Muscle layer of colon (tissue), 2 donors: ENCODE data around the gene SLC22A23.

ENCODE experiments used
- H3K27ac ChIP-seq: one replicate; pipeline ENCODE4 v1.7.0; 2013; ENCODE audit warnings: low read depth, mild to moderate bottlenecking, low read length, moderate library complexity
- H3K27me3 ChIP-seq, 2 donors: one replicate each; pipeline ENCODE4 v1.7.0; 2013; ENCODE audit warnings: low read length in 2 of 2, mild to moderate bottlenecking in 2 of 2; ENCODE audit not compliant: insufficient read depth in 2 of 2, control insufficient read depth in 1 of 2
- H3K36me3 ChIP-seq: one replicate; pipeline ENCODE4 v1.7.0; 2013; ENCODE audit warnings: mild to moderate bottlenecking, low read length; ENCODE audit not compliant: insufficient read depth
- H3K4me1 ChIP-seq: one replicate; pipeline ENCODE4 v1.7.0; 2013; ENCODE audit warnings: mild to moderate bottlenecking, low read length; ENCODE audit not compliant: insufficient read depth
- H3K4me3 ChIP-seq, 2 donors: one replicate each; pipeline ENCODE4 v1.7.0; 2013; ENCODE audit warnings: low read length in 2 of 2, low read depth in 1 of 2, mild to moderate bottlenecking in 1 of 2, moderate library complexity in 1 of 2
- H3K9ac ChIP-seq: one replicate; pipeline ENCODE4 v1.7.0; 2013; ENCODE audit warnings: low read length
- H3K9me3 ChIP-seq: one replicate; pipeline ENCODE4 v1.7.0; 2013; ENCODE audit warnings: mild to moderate bottlenecking, low read length
- donor health status: abdominal sarcoma.
- donor health status: Adenocarcinoma of cecum.

SLC22A23 gene

GRCh38 chr6:3456898-3457709 lies at the start of gene SLC22A23:
SLC22A23 (minus strand) TSS chr6:3457050; CDS start chr6:3456559, 491 bp downstream.
- H3K27me3 ChIP-seq = no peaks in the 10 kb centered on the region
- H3K4me3 ChIP-seq = peak within 1 kb of the TSS; percentile 79 to 91
- H3K9me3 ChIP-seq = no peaks in the 10 kb centered on the region
- H3K36me3 ChIP-seq = no peaks in the 10 kb centered on the region
- H3K27ac ChIP-seq = peak within 1 kb of the TSS; percentile 66
- peak within 1 kb of the TSS; percentile 33 for H3K9ac ChIP-seq
- H3K4me1 ChIP-seq = peaks cover 27% of the 10 kb centered on the region

GRCh38 chr6:3506200-3506599 lies 49.4 kb upstream of the SLC22A23 start:
- Histone ChIP-seq H3K27ac (no peak overlapping the region), H3K27me3 (no peaks in the 10 kb centered on the region), H3K9ac (no peak overlapping the region), H3K36me3 (no peaks in the 10 kb centered on the region), H3K9me3 (no peaks in the 10 kb centered on the region), H3K4me3 (no peak overlapping the region), H3K4me1 (no peaks in the 10 kb centered on the region)

GRCh38 chr6:3504938-3505805 lies 48.3 kb upstream of the SLC22A23 start:
- Histone ChIP-seq H3K9me3 (no peaks in the 10 kb centered on the region), H3K36me3 (no peaks in the 10 kb centered on the region), H3K4me1 (no peaks in the 10 kb centered on the region), H3K4me3 (no peak overlapping the region), H3K27ac (no peak overlapping the region), H3K27me3 (no peaks in the 10 kb centered on the region), H3K9ac (no peak overlapping the region)

- Histone ChIP-seq H3K36me3 (no peaks in the 10 kb centered on the region), H3K4me3 (no peak overlapping the region), H3K9me3 (no peaks in the 10 kb centered on the region), H3K27me3 (no peaks in the 10 kb centered on the region), H3K4me1 (no peaks in the 10 kb centered on the region), H3K27ac (no peak overlapping the region), H3K9ac (no peak overlapping the region)
Observed at GRCh38 chr6:3504354-3504753, 47.5 kb upstream of the SLC22A23 start.

GRCh38 chr6:3501826-3502500 lies 45.1 kb upstream of the SLC22A23 start:
- Histone ChIP-seq H3K27ac (no peak overlapping the region), H3K9me3 (no peaks in the 10 kb centered on the region), H3K9ac (no peak overlapping the region), H3K4me3 (no peak overlapping the region), H3K36me3 (no peaks in the 10 kb centered on the region), H3K4me1 (no peaks in the 10 kb centered on the region), H3K27me3 (no peaks in the 10 kb centered on the region)

GRCh38 chr6:3500262-3501014 lies 43.6 kb upstream of the SLC22A23 start:
- no peak overlapping the region for H3K4me3 ChIP-seq
- H3K36me3 ChIP-seq = no peaks in the 10 kb centered on the region
- no peaks in the 10 kb centered on the region for H3K9me3 ChIP-seq
- H3K4me1 ChIP-seq = no peaks in the 10 kb centered on the region
- H3K27me3 ChIP-seq = no peaks in the 10 kb centered on the region
- H3K27ac ChIP-seq = no peak overlapping the region
- no peak overlapping the region for H3K9ac ChIP-seq

GRCh38 chr6:3499603-3500002 lies 42.8 kb upstream of the SLC22A23 start:
- H3K9ac ChIP-seq = no peak overlapping the region
- no peaks in the 10 kb centered on the region for H3K9me3 ChIP-seq
- H3K27ac ChIP-seq = no peak overlapping the region
- no peaks in the 10 kb centered on the region for H3K36me3 ChIP-seq
- no peak overlapping the region for H3K4me3 ChIP-seq
- H3K4me1 ChIP-seq = no peaks in the 10 kb centered on the region
- H3K27me3 ChIP-seq = no peaks in the 10 kb centered on the region

GRCh38 chr6:3496395-3496794 lies 39.5 kb upstream of the SLC22A23 start:
- H3K9ac ChIP-seq = no peak overlapping the region

GRCh38 chr6:3494391-3495100 lies 37.7 kb upstream of the SLC22A23 start:
- H3K27me3 ChIP-seq = no peaks in the 10 kb centered on the region
- H3K27ac ChIP-seq = no peak overlapping the region
- no peaks in the 10 kb centered on the region for H3K4me1 ChIP-seq
- H3K36me3 ChIP-seq = no peaks in the 10 kb centered on the region
- H3K4me3 ChIP-seq = no peak overlapping the region
- H3K9me3 ChIP-seq = no peaks in the 10 kb centered on the region
- H3K9ac ChIP-seq = no peak overlapping the region

More at GRCh38 chr6:3496395-3496794, 39.5 kb upstream of the SLC22A23 start:
- Histone ChIP-seq H3K27me3 (no peaks in the 10 kb centered on the region), H3K9me3 (no peaks in the 10 kb centered on the region), H3K4me3 (no peak overlapping the region), H3K36me3 (no peaks in the 10 kb centered on the region), H3K27ac (no peak overlapping the region), H3K4me1 (no peaks in the 10 kb centered on the region)

GRCh38 chr6:3490625-3490980 lies 33.8 kb upstream of the SLC22A23 start:
- H3K27me3 ChIP-seq = no peaks in the 10 kb centered on the region
- H3K9me3 ChIP-seq = no peaks in the 10 kb centered on the region
- H3K36me3 ChIP-seq = no peaks in the 10 kb centered on the region
- no peak overlapping the region for H3K9ac ChIP-seq
- no peak overlapping the region for H3K27ac ChIP-seq
- H3K4me3 ChIP-seq = no peak overlapping the region
- no peaks in the 10 kb centered on the region for H3K4me1 ChIP-seq
